ENCODE data around the gene OR2H2.

GRCh38 chr6:29627755-29628418 lies 43.0 kb downstream of the OR2H2 start:
- TF ChIP-seq CTCF (tag by site-specific recombination; IDR thresholded peaks at IDR 0.05) (no peak), ZEB2 (tag by site-specific recombination; IDR thresholded peaks at IDR 0.05) (no peak; the same call in 1 of the 2 replicates)
- TF ChIP-seq, protein P1, sequence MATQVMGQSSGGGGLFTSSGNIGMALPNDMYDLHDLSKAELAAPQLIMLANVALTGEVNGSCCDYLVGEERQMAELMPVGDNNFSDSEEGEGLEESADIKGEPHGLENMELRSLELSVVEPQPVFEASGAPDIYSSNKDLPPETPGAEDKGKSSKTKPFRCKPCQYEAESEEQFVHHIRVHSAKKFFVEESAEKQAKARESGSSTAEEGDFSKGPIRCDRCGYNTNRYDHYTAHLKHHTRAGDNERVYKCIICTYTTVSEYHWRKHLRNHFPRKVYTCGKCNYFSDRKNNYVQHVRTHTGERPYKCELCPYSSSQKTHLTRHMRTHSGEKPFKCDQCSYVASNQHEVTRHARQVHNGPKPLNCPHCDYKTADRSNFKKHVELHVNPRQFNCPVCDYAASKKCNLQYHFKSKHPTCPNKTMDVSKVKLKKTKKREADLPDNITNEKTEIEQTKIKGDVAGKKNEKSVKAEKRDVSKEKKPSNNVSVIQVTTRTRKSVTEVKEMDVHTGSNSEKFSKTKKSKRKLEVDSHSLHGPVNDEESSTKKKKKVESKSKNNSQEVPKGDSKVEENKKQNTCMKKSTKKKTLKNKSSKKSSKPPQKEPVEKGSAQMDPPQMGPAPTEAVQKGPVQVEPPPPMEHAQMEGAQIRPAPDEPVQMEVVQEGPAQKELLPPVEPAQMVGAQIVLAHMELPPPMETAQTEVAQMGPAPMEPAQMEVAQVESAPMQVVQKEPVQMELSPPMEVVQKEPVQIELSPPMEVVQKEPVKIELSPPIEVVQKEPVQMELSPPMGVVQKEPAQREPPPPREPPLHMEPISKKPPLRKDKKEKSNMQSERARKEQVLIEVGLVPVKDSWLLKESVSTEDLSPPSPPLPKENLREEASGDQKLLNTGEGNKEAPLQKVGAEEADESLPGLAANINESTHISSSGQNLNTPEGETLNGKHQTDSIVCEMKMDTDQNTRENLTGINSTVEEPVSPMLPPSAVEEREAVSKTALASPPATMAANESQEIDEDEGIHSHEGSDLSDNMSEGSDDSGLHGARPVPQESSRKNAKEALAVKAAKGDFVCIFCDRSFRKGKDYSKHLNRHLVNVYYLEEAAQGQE (tag by site-specific recombination; IDR thresholded peaks at IDR 0.05) = no peak
